ENCODE results near the gene BCCIP. TPM values are rescaled to one million over a fixed set of nuclear protein-coding genes. Genes with fewer than 3 reads are reported as not detected.

Gene BCCIP
- total and polyA plus RNA-seq, 12 donors = 20.5 to 103 (median 38.8) TPM

- 89 to 95% (median 91%) methylated on average over 7 of the region's 7 CpGs for WGBS, 4 donors
- DNase-seq = peak in 1 of 7 donors; percentile 3
Measured at GRCh38 chr10:125783408-125783807, 39.9 kb upstream of the BCCIP start.

GRCh38 chr10:125783957-125784356 is 39.4 kb upstream of the BCCIP start:
- intact Hi-C loops (cut with DNase I) = no loop called here
- Histone ChIP-seq H3K9me3 (replicated peaks in 1 of 3) (no peaks in the 10 kb centered on the region), H3K27me3 (no peaks in the 10 kb centered on the region), H3K4me1 (replicated peaks in 1 of 2) (no peaks in the 10 kb centered on the region), H3K4me3 (no peak overlapping the region), H3K36me3 (replicated peaks in 1 of 2) (peaks cover 0 to 11% of the 10 kb centered on the region in 2 donors), H3K27ac (no peak overlapping the region)
- WGBS, 4 donors = 80 to 84% (median 82%) methylated on average over 6 of the region's 6 CpGs
- DNase-seq = peak in 1 of 7 donors; percentile 4
- TF ChIP-seq POLR2A (IDR thresholded peaks at IDR 0.05) = no peak
- TF ChIP-seq, protein P1, sequence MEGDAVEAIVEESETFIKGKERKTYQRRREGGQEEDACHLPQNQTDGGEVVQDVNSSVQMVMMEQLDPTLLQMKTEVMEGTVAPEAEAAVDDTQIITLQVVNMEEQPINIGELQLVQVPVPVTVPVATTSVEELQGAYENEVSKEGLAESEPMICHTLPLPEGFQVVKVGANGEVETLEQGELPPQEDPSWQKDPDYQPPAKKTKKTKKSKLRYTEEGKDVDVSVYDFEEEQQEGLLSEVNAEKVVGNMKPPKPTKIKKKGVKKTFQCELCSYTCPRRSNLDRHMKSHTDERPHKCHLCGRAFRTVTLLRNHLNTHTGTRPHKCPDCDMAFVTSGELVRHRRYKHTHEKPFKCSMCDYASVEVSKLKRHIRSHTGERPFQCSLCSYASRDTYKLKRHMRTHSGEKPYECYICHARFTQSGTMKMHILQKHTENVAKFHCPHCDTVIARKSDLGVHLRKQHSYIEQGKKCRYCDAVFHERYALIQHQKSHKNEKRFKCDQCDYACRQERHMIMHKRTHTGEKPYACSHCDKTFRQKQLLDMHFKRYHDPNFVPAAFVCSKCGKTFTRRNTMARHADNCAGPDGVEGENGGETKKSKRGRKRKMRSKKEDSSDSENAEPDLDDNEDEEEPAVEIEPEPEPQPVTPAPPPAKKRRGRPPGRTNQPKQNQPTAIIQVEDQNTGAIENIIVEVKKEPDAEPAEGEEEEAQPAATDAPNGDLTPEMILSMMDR (IDR thresholded peaks at IDR 0.05) = no peak

More at GRCh38 chr10:125783408-125783807, 39.9 kb upstream of the BCCIP start:
- Histone ChIP-seq H3K4me1 (replicated peaks in 1 of 2) (no peaks in the 10 kb centered on the region), H3K27me3 (no peaks in the 10 kb centered on the region), H3K4me3 (no peak overlapping the region), H3K9me3 (replicated peaks in 1 of 3) (no peaks in the 10 kb centered on the region), H3K27ac (no peak overlapping the region), H3K36me3 (replicated peaks in 1 of 2) (peaks cover 0 to 6% of the 10 kb centered on the region in 2 donors)
- TF ChIP-seq POLR2A (IDR thresholded peaks at IDR 0.05) = no peak
- TF ChIP-seq, protein P1 (IDR thresholded peaks at IDR 0.05) = no peak
- intact Hi-C loops (cut with DNase I) = no loop called here

GRCh38 chr10:125785791-125786190 is 37.6 kb upstream of the BCCIP start:
- TF ChIP-seq, protein P1 (IDR thresholded peaks at IDR 0.05) = no peak
- TF ChIP-seq POLR2A (IDR thresholded peaks at IDR 0.05) = no peak
- WGBS, 4 donors = 76 to 98% (median 83%) methylated on average over 4 to 9 of the region's 9 CpGs
- intact Hi-C loops (cut with DNase I) = no loop called here
- DNase-seq = no peak
- Histone ChIP-seq H3K36me3 (replicated peaks in 1 of 2) (peaks cover 0 to 11% of the 10 kb centered on the region in 2 donors), H3K27me3 (no peaks in the 10 kb centered on the region), H3K4me1 (replicated peaks in 1 of 2) (no peaks in the 10 kb centered on the region), H3K9me3 (replicated peaks in 1 of 3) (no peaks in the 10 kb centered on the region), H3K4me3 (no peak overlapping the region), H3K27ac (no peak overlapping the region)

DNA sequence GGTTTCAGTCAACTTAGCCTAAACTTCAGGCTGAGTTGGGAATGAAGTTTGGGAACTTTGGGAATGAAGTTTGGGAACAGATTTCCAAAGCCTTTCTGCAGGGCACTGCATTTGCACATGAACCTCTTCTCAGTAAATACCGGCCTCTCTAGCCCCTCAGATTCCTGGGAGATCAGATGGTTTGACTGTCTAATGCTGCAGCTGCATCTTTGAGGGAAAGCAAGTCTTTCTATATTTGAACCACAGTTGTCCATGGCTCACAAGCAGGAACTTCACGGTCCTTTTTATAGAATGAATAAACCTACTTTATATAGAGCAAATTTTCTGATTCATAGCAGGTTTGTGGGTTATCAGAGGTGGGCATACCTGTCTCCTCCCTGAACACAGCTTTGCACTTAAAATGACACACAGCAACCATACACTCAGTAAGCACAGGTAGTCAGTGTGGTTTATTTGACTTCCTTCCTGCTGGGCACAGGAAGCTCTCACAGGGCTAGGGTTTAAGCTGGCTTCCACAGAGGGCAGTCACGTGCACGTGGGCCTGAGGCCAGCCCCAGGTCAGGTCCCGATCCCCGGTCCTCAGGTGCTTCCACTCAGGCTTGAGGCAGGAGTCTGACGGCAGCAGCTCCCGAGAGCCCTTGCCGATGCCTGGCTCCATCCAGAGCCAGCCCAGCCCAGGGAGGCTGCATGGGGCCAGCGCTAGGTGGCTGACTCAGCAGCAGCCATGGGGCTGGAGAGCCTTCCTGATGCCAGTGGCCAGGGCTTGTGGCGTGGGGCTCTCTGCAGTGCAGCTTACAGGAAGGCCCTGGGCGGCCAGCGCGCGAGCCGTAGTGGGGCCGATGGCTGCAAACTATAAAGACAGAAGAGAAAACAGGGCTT is 35.0 kb upstream of the BCCIP start:
- Histone ChIP-seq H3K4me3 (no peak overlapping the region), H3K4me1 (replicated peaks in 1 of 2) (no peaks in the 10 kb centered on the region), H3K27ac (no peak overlapping the region), H3K36me3 (replicated peaks in 1 of 2) (peaks cover 0 to 25% of the 10 kb centered on the region in 2 donors), H3K9me3 (replicated peaks in 1 of 3) (no peaks in the 10 kb centered on the region), H3K27me3 (no peaks in the 10 kb centered on the region)
- DNase-seq = no peak
- intact Hi-C loops (cut with DNase I) = no loop called here
- WGBS, 4 donors = 82 to 92% (median 90%) methylated on average over 10 to 17 of the region's 17 CpGs
- TF ChIP-seq POLR2A (IDR thresholded peaks at IDR 0.05) = no peak
- TF ChIP-seq, protein P1 (IDR thresholded peaks at IDR 0.05) = no peak
